PC-9 (cell line): ENCODE data around the gene BZW2. TPM values are rescaled to one million over a fixed set of nuclear protein-coding genes. Genes with fewer than 3 reads are reported as not detected.

Experiments used
- BruUV-seq: library from RNA; stranded (reverse); fragments of 400-500 nt; replicated peaks from 2 replicates; lab custom pipeline; 2021; lab: Mats Ljungman, UMichigan
- CTCF ChIA-PET: fragments of 300-600 bp; sonication (Branson Sonifier 250); formaldehyde crosslinking; loops from one replicate; lab custom pipeline; 2022; ENCODE audit warnings: antibody characterized with exemption; lab: Charles Lee
- POLR2A ChIA-PET: fragments of 300-600 bp; sonication (Branson Sonifier 250); formaldehyde crosslinking; loops from one replicate; lab custom pipeline; 2022; ENCODE audit warnings: antibody characterized with exemption; ENCODE audit not compliant: unreplicated experiment; lab: Charles Lee
- DNase-seq, 2 experiments: peaks; one replicate each; pipeline versions ENCODE4 v3.0.0 to v3.0.0-alpha.2; 2015 to 2022; ENCODE audit warnings: mixed read lengths in 1 of 2
- H2AFZ ChIP-seq: fragments of 200-600 bp; sonication (generic); 2 replicates; pipeline ENCODE4 v1.8.1; 2017; ENCODE audit warnings: antibody characterized with exemption
- H3F3A ChIP-seq: fragments of 200-600 bp; sonication (generic); 2 replicates; pipeline ENCODE4 v1.8.1; 2017; ENCODE audit warnings: antibody characterized with exemption, mild to moderate bottlenecking, low read depth; ENCODE audit not compliant: insufficient read depth
- H3K27ac ChIP-seq: fragments of 200-600 bp; sonication (generic); 2 replicates; pipeline ENCODE4 v1.6.1; 2016; ENCODE audit warnings: mixed run types
- H3K27me3 ChIP-seq: fragments of 200-600 bp; sonication (generic); 2 replicates; pipeline ENCODE4 v1.6.1; 2016; ENCODE audit warnings: low read depth, mixed run types; ENCODE audit not compliant: insufficient read depth
- H3K36me3 ChIP-seq: fragments of 200-600 bp; sonication (generic); 2 replicates; pipeline ENCODE4 v1.6.1; 2016; ENCODE audit warnings: low read depth, mixed run types
- H3K4me1 ChIP-seq: fragments of 200-600 bp; sonication (generic); replicated peaks from 2 replicates; pipeline ENCODE4 v1.6.1; 2016; ENCODE audit warnings: mixed run types; ENCODE audit not compliant: insufficient read depth
- H3K4me2 ChIP-seq: fragments of 200-600 bp; sonication (generic); 2 replicates; pipeline ENCODE4 v1.6.1; 2017; ENCODE audit warnings: mixed run types
- H3K4me3 ChIP-seq: fragments of 200-600 bp; sonication (generic); 2 replicates; pipeline ENCODE4 v1.6.1; 2016; ENCODE audit warnings: mixed run types
- H3K79me2 ChIP-seq: fragments of 200-600 bp; sonication (generic); 2 replicates; pipeline ENCODE4 v1.6.1; 2017; ENCODE audit warnings: low read depth, mixed run types
- H3K9me2 ChIP-seq: fragments of 200-600 bp; sonication (generic); 2 replicates; pipeline ENCODE4 v1.8.1; 2017; ENCODE audit warnings: mild to moderate bottlenecking; ENCODE audit not compliant: insufficient read depth
- H3K9me3 ChIP-seq: fragments of 200-600 bp; sonication (generic); 2 replicates; pipeline ENCODE4 v1.8.1; 2016; ENCODE audit warnings: low read depth; ENCODE audit not compliant: insufficient read depth
- H4K20me1 ChIP-seq: fragments of 200-600 bp; sonication (generic); 2 replicates; pipeline ENCODE4 v1.8.1; 2017; ENCODE audit not compliant: insufficient read depth
- EZH2 ChIP-seq: fragments of 200-600 bp; sonication (generic); IDR thresholded peaks from 2 replicates; pipeline ENCODE4 v1.8.0; 2017; ENCODE audit warnings: antibody characterized with exemption, low read depth
- intact Hi-C: fragments of 100-400 bp; cut with micrococcal nuclease; formaldehyde crosslinking; loops from one replicate; pipeline ENCODE4 v1.10.0; 2022; ENCODE audit not compliant: unreplicated experiment
- total RNA-seq: library from RNA; stranded (reverse); gene quantifications from 2 replicates; pipeline ENCODE4 v1.2.3, GENCODE V29; 2021
- TF ChIP-seq, protein P1 (sequence below): fragments of 200-600 bp; sonication (generic); conservative IDR thresholded peaks from 2 replicates; pipeline ENCODE4 v1.6.1; 2017; ENCODE audit warnings: mixed run types, antibody characterized with exemption, mild to moderate bottlenecking, moderate library complexity

BZW2 gene
- total RNA-seq, 1 experiment from 2014 or later: 93.7 TPM

DNA sequence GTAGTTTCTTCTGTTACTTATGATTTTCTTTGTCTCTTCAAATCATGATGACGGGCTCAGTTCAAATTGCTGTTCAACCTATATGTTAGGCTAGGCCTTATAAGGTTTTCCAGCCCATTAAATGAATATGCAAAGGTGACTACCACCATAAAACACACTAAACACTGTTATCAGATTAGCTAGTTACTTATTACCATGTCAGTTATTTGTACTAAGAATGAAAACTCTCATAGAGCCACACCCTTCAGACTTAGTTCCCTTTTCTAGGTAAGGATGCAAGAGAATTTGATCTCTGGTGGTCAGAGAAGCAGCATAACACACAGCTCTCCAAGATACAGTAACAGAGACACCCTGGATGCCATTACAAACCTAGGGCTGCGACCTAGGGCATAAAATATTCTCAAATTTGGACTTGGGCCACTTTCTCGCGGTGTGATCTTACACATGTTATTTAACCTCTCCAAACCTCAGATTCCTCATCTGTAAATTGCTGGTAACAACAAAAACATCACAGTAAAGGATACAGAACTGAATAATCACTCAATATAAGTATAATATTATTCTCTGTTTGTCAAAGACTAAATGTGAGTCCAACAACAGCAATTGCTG is 36.0 kb upstream of the BZW2 start:
- no peak overlapping the region for H3K4me2 ChIP-seq
- H3K27me3 ChIP-seq: no peaks in the 10 kb centered on the region
- H3K9me2 ChIP-seq: no peaks in the 10 kb centered on the region
- H3K4me1 ChIP-seq: no peaks in the 10 kb centered on the region
- H3K9me3 ChIP-seq: no peaks in the 10 kb centered on the region; the same call in 1 of the 2 replicates
- H2AFZ ChIP-seq: no peak overlapping the region
- no peaks in the 10 kb centered on the region for H3K79me2 ChIP-seq
- intact Hi-C loops: no loop called here
- H3K27ac ChIP-seq: no peak overlapping the region
- ChIA-PET POLR2A (no interaction called here), CTCF (no interaction called here)
- no peaks in the 10 kb centered on the region for H4K20me1 ChIP-seq
- TF ChIP-seq, protein P1, sequence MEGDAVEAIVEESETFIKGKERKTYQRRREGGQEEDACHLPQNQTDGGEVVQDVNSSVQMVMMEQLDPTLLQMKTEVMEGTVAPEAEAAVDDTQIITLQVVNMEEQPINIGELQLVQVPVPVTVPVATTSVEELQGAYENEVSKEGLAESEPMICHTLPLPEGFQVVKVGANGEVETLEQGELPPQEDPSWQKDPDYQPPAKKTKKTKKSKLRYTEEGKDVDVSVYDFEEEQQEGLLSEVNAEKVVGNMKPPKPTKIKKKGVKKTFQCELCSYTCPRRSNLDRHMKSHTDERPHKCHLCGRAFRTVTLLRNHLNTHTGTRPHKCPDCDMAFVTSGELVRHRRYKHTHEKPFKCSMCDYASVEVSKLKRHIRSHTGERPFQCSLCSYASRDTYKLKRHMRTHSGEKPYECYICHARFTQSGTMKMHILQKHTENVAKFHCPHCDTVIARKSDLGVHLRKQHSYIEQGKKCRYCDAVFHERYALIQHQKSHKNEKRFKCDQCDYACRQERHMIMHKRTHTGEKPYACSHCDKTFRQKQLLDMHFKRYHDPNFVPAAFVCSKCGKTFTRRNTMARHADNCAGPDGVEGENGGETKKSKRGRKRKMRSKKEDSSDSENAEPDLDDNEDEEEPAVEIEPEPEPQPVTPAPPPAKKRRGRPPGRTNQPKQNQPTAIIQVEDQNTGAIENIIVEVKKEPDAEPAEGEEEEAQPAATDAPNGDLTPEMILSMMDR: no peak
- no peak for TF ChIP-seq EZH2
- H3F3A ChIP-seq: no peaks in the 10 kb centered on the region
- no peak for DNase-seq
- H3K36me3 ChIP-seq: 0 out of 2 replicates have a peak, but pooled peaks cover under 1% of the 10 kb centered on the region
- no peak overlapping the region for H3K4me3 ChIP-seq
- no TSS peak for BruUV-seq

DNA sequence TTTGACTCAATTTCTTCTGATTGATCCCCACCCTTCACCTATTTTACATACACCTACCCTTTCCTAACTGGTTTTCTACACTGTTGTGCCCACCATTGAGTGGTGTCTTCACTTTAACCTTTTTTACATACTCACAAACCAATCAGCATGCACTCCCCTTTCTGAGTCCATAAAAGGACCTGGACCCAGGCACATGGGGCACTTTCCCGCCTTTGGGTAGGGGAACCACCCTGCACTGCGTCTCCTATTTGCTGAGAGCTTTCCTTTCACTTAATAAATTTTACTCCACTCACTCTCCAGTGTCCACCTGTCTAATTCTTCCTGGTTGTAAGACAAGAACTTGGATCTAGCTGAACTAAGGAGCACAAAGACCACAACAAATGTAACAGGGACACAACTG is 34.3 kb upstream of the BZW2 start:
- no peak overlapping the region for H3K4me2 ChIP-seq
- no TSS peak for BruUV-seq
- no peaks in the 10 kb centered on the region for H3K79me2 ChIP-seq
- no peak overlapping the region for H2AFZ ChIP-seq
- H3K9me3 ChIP-seq: no peaks in the 10 kb centered on the region; the same call in 1 of the 2 replicates
- 0 out of 2 replicates have a peak, but pooled peaks cover 3% of the 10 kb centered on the region for H3K36me3 ChIP-seq
- H4K20me1 ChIP-seq: no peaks in the 10 kb centered on the region
- ChIA-PET CTCF (no interaction called here), POLR2A (no interaction called here)
- H3K9me2 ChIP-seq: no peaks in the 10 kb centered on the region
- DNase-seq: no peak
- H3K27me3 ChIP-seq: no peaks in the 10 kb centered on the region
- H3K4me3 ChIP-seq: no peak overlapping the region
- no peaks in the 10 kb centered on the region for H3F3A ChIP-seq
- no peak overlapping the region for H3K27ac ChIP-seq
- no peaks in the 10 kb centered on the region for H3K4me1 ChIP-seq
- intact Hi-C loops: no loop called here
- TF ChIP-seq EZH2: no peak
- TF ChIP-seq, protein P1: no peak

DNA sequence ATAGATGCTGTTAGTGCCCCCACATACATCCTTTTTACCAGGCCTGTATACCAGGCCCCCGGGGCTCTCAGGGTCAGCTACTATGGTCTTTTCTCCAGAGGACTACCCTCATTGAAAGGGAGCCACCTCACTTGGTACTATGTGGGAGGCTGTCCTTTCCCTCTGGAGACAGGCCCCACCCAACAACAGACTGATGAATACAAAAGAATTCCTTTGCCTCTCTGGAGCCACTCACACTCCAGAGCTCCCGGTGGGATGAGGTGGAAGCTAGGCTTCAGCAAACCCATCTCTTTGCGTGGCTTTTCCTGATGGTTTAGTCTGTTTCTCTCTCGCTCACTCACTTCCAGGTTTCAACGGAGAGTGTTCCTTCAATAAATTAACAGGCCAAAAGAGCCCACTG is 30.8 kb upstream of the BZW2 start:
- DNase-seq: no peak
- H3K36me3 ChIP-seq: 0 out of 2 replicates have a peak, but pooled peaks cover 3% of the 10 kb centered on the region
- H3K4me1 ChIP-seq: no peaks in the 10 kb centered on the region
- TF ChIP-seq EZH2: no peak
- TF ChIP-seq, protein P1: no peak
- ChIA-PET POLR2A (no interaction called here), CTCF (no interaction called here)
- no peaks in the 10 kb centered on the region for H3K9me2 ChIP-seq
- BruUV-seq: no TSS peak
- no peak overlapping the region for H3K4me2 ChIP-seq
- H4K20me1 ChIP-seq: no peaks in the 10 kb centered on the region
- intact Hi-C loops: no loop called here
- no peaks in the 10 kb centered on the region for H3F3A ChIP-seq
- no peak overlapping the region for H2AFZ ChIP-seq
- H3K9me3 ChIP-seq: no peaks in the 10 kb centered on the region; the same call in 1 of the 2 replicates
- H3K79me2 ChIP-seq: no peaks in the 10 kb centered on the region
- no peaks in the 10 kb centered on the region for H3K27me3 ChIP-seq
- no peak overlapping the region for H3K4me3 ChIP-seq
- H3K27ac ChIP-seq: no peak overlapping the region
